RWPE1 (cell line): ENCODE data around the gene ADORA1.

ENCODE experiments used
- CTCF ChIA-PET: fragments of 350-600 bp; sonication (Branson Sonifier 250); formaldehyde crosslinking; extraction: SDS; loops from one replicate; lab custom pipeline; 2021; lab: Yijun Ruan, JAX
- POLR2A ChIA-PET: fragments of 400-600 bp; formaldehyde crosslinking; extraction: SDS; loops from one replicate; lab custom pipeline; 2020; ENCODE audit warnings: antibody characterized with exemption; ENCODE audit not compliant: low non-redundant PET; lab: Yijun Ruan, JAX
- DNase-seq: peaks from one replicate; pipeline ENCODE4 v3.0.0; 2012; ENCODE audit warnings: low spot score
- H3K27ac ChIP-seq: fragments of 450-650 bp; 2 replicates; pipeline ENCODE4 v1.5.1; 2017
- CTCF ChIP-seq: fragments of 450-650 bp; conservative IDR thresholded peaks from 2 replicates; pipeline ENCODE4 v1.5.1; 2017; ENCODE audit warnings: low read depth, mild to moderate bottlenecking

The ADORA1 gene

GRCh38 chr1:203210988-203211387 lies 83.5 kb downstream of the ADORA1 start:
- ChIA-PET CTCF (interaction anchor here (0.8 to 2.1 kb wide), 3 partner anchors 93 to 183 kb away, joined by 3 to 10 read pairs (median 5); no protein-coding TSS in a partner anchor), POLR2A (no interaction called here)
- no peak overlapping the region for H3K27ac ChIP-seq
- no peak for DNase-seq
- no peak for TF ChIP-seq CTCF

GRCh38 chr1:203211812-203212211 lies 84.3 kb downstream of the ADORA1 start:
- CTCF ChIA-PET: interaction anchor here (0.6 to 2.1 kb wide), 5 partner anchors 94 to 276 kb away, joined by 3 to 10 read pairs (median 4); no protein-coding TSS in a partner anchor
- DNase-seq: no peak
- POLR2A ChIA-PET: no interaction called here
- TF ChIP-seq CTCF: no peak
- no peak overlapping the region for H3K27ac ChIP-seq

GRCh38 chr1:203213126-203213525 lies 85.6 kb downstream of the ADORA1 start:
- POLR2A ChIA-PET: no interaction called here
- no peak for TF ChIP-seq CTCF
- CTCF ChIA-PET: interaction anchor here (0.5 to 1.5 kb wide), 6 partner anchors 49 to 1367 kb away, joined by 3 to 5 read pairs (median 4); partner anchors contain the start of gene LGR6
- no peak overlapping the region for H3K27ac ChIP-seq
- no peak for DNase-seq

GRCh38 chr1:203214871-203215270 lies 87.3 kb downstream of the ADORA1 start:
- CTCF ChIA-PET: interaction anchor here (0.6 to 8.4 kb wide), 12 partner anchors 8 to 180 kb away, joined by 3 to 197 read pairs (median 20); no protein-coding TSS in a partner anchor
- DNase-seq: no peak
- POLR2A ChIA-PET: no interaction called here
- no peak overlapping the region for H3K27ac ChIP-seq
- TF ChIP-seq CTCF: no peak

- no peak for TF ChIP-seq CTCF
- POLR2A ChIA-PET: no interaction called here
- no peak overlapping the region for H3K27ac ChIP-seq
- no peak for DNase-seq
- CTCF ChIA-PET: interaction anchor here (0.5 to 8.4 kb wide), 31 partner anchors 9 to 1320 kb away, joined by 3 to 197 read pairs (median 8); partner anchors contain the start of genes ADORA1 and MYBPH
These were observed 88.0 kb downstream of the ADORA1 start for GRCh38 chr1:203215573-203215972.

- ChIA-PET POLR2A (no interaction called here), CTCF (interaction anchor here (0.5 to 8.4 kb wide), 53 partner anchors 8 to 1321 kb away, joined by 3 to 197 read pairs (median 5); partner anchors contain the start of genes ADORA1 and MYBPH)
- no peak overlapping the region for H3K27ac ChIP-seq
- peak; percentile 77 for DNase-seq
- TF ChIP-seq CTCF: peak; percentile 72
These were observed 89.0 kb downstream of the ADORA1 start for GRCh38 chr1:203216274-203217138.
